Activated T-helper 9 cell treated with anti-CD3 and anti-CD28 coated beads, Interleukin-2, amount 50 U/mL, for 16 hours (primary cell): ENCODE measurements around the gene ALOX12.
"Not testable (repeated sequence)": the region's sequence is repeated elsewhere in the genome, so short reads cannot be mapped to it uniquely, and the experiment has no call there.

ENCODE experiments used
- DNase-seq: peaks from one replicate; pipeline ENCODE4 v3.0.0-alpha.2; 2020; ENCODE audit warnings: low read depth

ALOX12 gene

DNA sequence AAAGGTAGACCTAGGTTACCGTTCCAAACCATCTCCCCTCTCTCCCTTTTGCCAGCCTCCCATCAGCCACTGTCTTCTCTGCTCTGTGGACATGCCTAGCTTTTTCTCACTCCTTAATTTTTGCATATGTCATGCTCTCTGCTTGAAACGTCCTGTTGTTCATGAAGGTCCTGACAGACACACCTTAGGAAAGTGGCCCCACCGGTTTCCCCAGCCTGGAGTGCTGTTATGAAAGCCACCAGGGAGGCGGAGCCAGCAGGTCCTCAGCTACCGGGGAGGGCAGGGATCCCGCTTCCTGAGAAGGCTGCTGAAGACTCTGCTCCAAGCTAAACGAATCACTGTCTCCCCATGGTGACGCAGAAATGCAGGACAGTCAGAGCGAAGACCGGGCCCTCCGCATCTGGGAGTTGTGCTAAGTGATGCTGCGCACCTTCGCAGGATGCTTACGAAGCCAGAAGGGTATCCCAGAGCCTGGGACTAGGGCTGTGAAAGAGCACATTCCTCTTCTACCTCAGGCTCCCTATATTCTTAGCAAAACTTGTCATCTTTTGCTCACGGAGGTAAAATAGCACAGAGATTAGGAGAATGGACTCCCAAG, 50.4 kb downstream of the ALOX12 start:
- DNase-seq = no peak

DNA sequence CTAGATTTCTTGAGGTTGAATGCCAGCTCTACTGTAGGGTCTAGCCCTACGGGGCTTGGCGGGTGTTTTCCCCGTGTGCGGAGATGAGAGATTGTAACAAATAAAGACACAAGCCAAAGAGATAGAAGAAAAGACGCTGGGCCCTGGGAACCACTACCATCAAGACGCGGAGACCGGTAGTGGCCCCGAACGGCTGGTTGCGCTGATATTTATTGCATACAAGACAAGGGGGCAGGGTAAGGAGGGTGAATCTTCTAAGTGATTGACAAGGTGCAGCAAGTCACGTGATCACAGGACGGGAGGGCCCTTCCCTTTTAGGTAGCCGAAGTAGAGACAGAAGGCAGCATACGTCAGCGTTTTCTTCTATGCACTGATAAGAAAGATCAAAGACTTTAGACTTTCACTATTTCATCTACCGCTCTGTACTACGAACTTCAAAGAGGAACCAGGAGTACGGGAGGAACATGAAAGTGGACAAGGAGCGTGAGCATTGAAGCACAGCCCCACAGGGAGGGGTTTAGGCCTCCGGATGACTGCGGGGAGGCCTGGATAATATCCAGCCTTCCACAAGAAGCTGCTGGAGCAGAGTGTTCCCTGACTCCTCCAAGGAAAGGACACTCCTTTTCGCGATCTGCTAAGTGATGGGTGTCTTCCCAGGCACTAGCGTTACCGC, 51.0 kb downstream of the ALOX12 start:
- not testable (repeated sequence) for DNase-seq

DNA sequence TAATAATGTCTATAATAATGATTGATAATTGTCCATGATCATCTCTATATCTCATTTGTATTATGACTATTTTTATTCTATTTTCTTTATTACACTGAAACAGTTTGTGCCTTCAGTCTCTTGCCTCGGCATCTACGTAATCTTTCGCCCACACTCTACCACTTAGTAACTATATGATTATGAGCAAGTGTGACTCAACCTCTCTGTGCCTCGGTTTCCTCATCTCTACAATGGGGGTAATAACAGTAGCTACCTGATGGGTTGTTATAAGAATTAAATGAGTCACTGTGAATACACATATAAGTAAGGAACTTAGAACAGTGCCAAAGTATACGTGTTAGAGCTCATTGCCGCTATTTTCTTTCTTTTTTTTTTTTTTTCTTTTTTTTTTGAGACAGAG, 51.7 kb downstream of the ALOX12 start:
- DNase-seq = no peak

DNA sequence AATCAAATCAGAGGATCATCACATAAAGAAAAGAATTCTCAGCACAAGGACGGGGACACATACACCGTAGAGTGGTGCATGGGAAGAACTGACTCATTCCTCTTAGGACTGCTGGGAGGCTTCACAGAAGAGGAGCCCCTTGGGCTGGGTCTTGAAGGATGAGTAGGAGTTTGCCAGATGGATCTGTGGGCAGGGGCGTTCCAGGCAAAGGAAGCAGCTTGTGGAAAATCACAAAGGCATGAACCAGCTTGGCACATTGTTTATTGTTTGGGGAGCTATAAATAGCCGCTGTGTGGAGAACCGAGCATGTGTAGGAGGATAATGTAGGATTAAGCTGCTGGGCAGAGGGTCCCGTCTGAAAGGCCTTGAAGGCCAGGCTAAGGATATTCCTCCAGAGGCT, 53.1 kb downstream of the ALOX12 start:
- DNase-seq = no peak

DNA sequence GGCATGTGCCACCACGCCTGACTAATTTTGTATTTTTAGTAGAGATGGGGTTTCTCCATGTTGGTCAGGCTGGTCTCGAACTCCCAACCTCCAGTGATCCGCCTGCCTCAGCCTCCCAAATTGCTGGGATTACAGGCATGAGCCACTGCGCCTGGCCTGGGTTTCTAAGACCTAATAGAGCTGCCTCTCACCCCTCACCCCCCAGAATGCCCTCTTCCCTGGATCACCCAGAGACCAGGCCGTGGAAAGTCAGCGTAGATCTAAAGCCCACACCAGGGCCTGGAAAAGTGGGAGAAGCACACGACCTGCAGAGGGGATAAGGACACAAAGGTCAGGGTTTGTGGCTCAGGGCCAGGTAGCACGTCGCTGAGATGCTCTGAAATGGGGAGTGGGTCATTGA, 54.7 kb downstream of the ALOX12 start:
- not testable (repeated sequence) for DNase-seq

DNA sequence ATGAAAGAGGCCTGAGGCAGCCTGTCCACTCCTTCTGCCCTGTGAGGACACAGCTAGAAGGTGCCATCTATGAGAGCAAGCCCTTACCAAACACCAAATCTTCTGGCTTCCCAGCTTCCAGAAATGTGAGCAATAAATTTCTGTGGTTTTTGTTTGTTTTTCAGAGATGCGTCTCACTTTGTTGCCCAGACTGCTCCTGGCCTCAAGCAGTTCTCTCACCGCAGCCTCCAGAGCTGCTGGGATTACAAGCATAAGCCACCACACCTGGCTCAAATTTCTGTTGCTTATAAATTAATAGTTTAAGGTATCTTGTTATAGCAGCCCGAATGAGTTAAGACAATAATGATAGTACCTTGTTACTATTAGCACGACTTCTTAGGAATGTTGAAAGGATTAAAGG, 60.5 kb downstream of the ALOX12 start:
- no peak for DNase-seq

DNA sequence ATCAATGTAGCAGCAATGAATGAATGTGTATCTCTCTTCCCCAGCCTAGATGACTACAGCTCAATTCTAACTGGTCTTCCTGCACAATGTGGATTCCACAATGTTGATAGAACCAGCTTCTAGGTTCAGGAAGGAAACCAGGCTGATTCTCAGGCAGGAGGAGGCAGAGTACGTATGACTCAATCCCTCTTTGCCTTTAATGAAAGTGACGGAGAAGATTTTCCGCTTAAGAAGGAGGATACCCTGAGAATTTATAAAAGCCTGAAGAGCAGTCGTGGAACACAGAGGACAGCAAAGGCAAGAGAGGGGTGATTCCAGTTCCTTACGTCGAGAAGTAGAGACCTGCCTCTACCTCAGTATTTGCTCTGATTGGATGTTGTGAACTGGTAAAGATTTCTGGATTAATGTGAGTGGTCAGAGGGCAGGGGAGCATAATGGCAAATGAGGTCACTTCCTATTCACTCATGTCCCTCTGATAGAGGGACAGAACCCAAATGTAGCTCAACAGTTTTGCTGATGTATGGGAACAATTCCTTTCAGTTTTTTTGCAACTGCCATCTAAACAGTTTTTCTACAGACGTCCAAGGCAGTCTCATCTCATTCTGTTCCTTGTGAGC, 63.1 kb downstream of the ALOX12 start:
- DNase-seq = no peak
